GM10266 (cell line): ENCODE measurements around the gene RNF32.
A peak's percentile ranks its signal among the peaks of the same experiment; 100 is the strongest.
"Not testable (repeated sequence)": the region's sequence is repeated elsewhere in the genome, so short reads cannot be mapped to it uniquely, and the experiment has no call there.

Experiments
- DNase-seq: peaks from one replicate; pipeline ENCODE4 v3.0.0; 2012; ENCODE audit errors: extremely low spot score
- TF ChIP-seq, protein P1 (sequence below): IDR thresholded peaks from 2 replicates; pipeline ENCODE4 v1.5.1; 2012; ENCODE audit warnings: mild to moderate bottlenecking, low read depth; ENCODE audit not compliant: control insufficient read depth, insufficient read depth; ENCODE audit errors: missing control alignments

Gene RNF32

DNA sequence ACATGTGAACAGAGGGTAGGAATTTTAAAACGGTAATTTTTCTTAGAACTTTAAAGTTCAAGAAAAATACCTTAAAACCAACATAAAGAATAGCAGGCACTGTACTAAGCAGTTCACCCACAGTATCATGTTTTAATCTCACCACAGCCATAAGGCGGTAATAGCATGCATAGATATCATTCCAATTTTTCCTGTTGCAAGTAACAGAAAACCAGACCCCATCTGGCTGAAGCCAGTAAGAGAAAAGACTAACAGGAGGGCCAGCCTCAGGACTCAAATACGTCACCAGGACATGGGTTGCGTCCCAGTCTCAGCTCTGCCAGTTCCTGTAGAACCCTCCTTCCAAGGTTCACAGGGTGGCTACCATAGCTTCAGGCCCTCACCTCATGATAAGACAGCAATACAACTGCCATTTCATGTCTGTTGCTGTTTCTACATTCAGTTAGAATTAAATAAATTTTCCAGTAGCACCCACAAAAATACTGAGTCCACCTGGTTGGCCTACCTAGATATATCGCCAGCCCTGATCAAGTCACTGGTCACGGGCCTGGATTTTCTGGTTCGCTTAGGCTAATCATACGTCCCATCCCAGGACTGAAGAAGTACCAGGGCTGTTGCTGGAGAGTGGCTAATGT is 2.0 kb upstream of the RNF32 start:
- TF ChIP-seq, protein P1, sequence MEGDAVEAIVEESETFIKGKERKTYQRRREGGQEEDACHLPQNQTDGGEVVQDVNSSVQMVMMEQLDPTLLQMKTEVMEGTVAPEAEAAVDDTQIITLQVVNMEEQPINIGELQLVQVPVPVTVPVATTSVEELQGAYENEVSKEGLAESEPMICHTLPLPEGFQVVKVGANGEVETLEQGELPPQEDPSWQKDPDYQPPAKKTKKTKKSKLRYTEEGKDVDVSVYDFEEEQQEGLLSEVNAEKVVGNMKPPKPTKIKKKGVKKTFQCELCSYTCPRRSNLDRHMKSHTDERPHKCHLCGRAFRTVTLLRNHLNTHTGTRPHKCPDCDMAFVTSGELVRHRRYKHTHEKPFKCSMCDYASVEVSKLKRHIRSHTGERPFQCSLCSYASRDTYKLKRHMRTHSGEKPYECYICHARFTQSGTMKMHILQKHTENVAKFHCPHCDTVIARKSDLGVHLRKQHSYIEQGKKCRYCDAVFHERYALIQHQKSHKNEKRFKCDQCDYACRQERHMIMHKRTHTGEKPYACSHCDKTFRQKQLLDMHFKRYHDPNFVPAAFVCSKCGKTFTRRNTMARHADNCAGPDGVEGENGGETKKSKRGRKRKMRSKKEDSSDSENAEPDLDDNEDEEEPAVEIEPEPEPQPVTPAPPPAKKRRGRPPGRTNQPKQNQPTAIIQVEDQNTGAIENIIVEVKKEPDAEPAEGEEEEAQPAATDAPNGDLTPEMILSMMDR = no peak
- no peak for DNase-seq

DNA sequence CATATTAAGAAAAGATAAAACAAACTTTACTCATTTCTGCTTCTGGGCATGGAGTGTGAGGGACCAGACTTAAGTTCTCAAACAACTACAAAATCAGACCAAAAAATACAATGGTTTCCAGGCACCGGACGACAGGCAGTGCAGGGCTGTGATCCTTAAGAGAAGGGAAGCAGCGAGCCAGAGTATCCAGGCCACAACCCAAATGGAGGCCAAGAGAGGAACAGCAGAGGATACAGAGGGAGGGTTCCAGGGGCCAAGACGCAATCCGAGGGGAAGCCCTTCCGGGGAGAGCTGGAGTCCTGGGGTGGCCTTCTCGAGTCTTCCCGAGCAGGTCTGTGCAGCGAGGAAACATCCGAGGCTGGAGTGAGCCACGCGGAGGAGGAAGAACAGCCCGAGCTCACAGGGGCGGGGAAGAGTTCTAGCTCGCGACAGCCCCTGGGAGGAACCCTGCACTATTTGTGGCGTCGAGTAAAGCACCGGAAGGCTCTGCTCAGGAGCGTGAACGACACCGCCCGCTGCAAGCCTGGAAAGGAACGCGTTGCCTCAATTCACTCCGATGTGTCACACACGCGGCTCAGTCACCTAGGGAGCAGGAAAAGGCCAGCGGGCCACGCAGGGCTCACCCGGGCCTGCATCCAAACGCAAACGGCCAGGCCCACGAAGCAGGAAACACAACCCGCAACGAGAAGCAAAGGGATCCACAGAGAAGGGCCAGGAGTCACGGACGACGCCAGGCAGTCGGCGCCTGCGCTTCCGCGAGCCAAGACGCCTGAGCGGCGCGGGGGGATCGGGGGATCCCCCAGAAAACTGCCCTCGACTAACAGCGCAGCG is 933 bp upstream of the RNF32 start:
- DNase-seq = no peak
- TF ChIP-seq, protein P1 = no peak

DNA sequence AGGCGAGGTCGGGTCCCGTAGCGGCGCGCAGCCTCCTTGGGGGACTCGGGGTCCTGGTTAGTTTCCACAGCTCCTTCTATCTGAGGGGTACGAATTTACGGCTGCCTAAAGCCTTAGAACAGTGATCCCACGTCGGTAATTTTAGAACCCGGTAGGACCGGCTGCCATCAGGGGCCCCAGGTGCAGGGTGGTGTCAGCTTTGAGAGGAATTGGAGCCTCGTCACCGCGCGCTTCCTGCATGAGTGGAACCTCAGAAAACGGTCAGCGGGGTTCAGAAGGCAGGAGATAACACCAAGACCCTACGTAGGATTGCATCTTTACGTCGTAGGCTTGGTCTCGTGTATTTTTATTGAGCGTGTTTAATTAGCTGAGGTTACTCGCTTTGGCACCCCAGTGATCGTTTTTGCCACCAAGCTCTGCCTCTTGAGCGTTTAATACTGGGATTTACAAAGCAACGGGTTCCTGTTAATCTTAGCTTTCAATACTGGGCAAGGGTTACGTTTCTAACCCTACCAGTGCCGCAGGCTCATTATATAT is 443 bp downstream of the RNF32 start:
- no peak for DNase-seq
- TF ChIP-seq, protein P1 = no peak

DNA sequence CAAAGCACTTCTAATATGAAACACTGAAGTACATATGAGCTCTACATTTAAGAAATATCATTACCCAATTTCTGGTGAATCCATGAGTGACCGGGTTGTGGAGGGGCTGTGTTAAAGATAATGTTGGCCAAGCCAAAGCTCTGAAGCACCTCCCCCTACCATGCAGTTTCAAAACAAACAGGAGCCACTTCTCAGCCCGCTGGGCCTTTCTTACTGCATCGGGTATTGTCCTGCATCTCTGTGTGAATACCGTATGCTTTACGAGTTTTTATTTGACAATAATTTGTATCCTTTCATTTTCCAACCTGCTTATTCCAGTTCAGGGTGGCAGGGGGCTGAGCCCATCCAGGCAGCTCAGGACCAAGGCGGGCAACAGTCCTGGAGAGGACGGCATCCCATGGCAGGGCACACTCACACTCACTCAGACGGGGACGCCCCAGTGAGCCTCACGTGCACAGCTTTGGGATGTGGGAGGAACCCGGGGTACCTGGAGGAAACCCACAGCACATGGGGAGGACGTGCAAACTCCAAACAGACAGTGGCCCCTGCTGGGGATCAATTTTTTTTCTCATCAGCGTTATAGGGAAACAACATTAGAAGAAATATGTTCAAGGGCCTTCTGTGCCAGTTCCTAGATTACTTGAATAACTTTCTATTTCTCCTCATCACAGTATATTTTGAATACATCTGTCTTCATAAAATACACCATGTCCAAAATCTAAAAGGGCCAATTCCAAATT is 1.9 kb downstream of the RNF32 start:
- no peak for DNase-seq
- TF ChIP-seq, protein P1 = no peak

DNA sequence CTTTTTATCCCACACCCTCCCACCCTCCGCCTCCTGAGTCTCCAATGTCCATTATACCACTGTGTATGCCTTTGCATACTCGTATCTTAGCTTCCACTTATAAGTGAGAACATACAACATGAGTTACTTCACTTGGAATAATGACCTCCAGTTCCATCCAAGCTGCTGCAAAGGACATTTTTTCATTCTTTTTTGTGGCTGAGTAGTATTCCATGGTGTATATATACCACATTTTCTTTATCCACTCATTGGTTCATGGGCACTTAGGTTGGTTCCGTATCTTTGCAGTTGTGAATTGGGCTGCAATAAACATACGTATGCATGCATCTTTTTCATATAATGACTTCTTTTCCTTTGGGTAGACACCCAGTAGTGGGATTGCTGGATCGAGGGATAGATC is 6.8 kb downstream of the RNF32 start:
- not testable (repeated sequence) for DNase-seq

DNA sequence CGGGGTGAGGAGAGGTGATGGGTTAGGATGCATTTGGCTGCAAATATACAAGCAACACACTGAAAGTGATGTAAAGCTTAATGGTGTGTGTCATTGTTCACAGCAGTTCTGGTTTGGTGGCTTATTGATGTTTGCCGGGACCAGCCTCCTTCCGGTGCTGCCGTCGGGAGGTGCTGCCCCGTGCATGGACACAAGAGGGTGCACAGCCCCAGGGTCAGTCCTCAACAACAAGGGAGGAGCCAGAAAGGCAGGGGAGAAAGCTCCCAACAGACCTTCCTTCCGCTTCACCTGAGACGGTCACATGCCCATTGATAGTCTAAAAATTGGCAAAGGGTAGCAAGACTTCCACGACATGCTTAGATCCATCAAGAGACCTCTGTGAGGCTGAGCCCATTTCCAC is 9.5 kb downstream of the RNF32 start:
- DNase-seq = no peak

DNA sequence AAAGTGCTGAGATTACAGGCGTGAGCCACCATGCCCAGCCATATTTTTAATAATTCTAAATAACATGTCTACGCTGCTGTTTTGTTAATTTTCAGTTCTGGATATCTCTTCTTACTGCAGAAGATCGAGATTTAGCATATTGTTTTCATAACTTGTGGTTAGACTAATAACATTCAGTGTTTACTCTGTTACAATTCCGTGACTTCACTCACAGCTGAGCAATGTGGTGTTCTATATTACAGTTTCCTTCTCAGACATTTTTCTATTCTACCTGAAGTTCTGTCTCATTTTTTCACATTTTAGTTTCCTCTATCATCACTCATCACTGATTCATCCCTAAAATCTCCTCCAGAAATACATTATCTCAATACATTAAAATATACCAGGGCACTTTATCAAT is 10.9 kb downstream of the RNF32 start:
- no peak for DNase-seq
- TF ChIP-seq, protein P1 = no peak

More for the DNA sequence above, 9.5 kb downstream of the RNF32 start:
- TF ChIP-seq, protein P1 = peak; percentile 32
